Spleen (tissue), 7 donors: ENCODE data around the gene PLCH2.

Experiments
- CTCF ChIP-seq, 11 experiments: fragments of 200-600 bp in 7 of 11; fragments of 450-650 bp in 4 of 11; sonication (generic) in 4 of 11; IDR thresholded peaks in 8 of 11; conservative IDR thresholded peaks in 3 of 11; 1 replicate in 7 of 11; 2 replicates in 4 of 11; pipeline versions ENCODE4 v1.4.0 to v1.8.0; 2016 to 2021; ENCODE audit warnings: antibody characterized with exemption in 11 of 11, inconsistent platforms in 4 of 11, mild to moderate bottlenecking in 1 of 11
- POLR2AphosphoS5 ChIP-seq, 3 donors: sonication (generic); formaldehyde crosslinking; IDR thresholded peaks; one replicate each; pipeline ENCODE4 v1.5.1; 2017; ENCODE audit warnings: antibody characterized with exemption in 3 of 3
- donor health status: DM: no; HTN: no; CAD: no; lungs with moderate emphysema.
- donor health status: DM: no; HTN: no; CAD: no.
- donor health status: DM: no; HTN: no; CAD: no.

GRCh38 chr1:2483970-2484369, 7.9 kb downstream of the PLCH2 start:
- no peak for TF ChIP-seq CTCF (IDR thresholded peaks at IDR 0.05 in 8 of 11, conservative IDR thresholded peaks at IDR 0.05 in 3 of 11)
- no peak for TF ChIP-seq POLR2AphosphoS5 (IDR thresholded peaks at IDR 0.05)
